GM12878 (cell line): ENCODE data around the gene C19orf73. TPM values are rescaled to one million over a fixed set of nuclear protein-coding genes. Genes with fewer than 3 reads are reported as not detected.

Experiments used
- BRCA1 ChIP-seq: IDR thresholded peaks from 2 replicates; pipeline ENCODE4 v1.6.1; 2011; ENCODE audit warnings: low read depth, low read length, improper control_type of control experiment
- CBFB ChIP-seq: IDR thresholded peaks from 2 replicates; pipeline ENCODE4 v1.6.1; 2016; ENCODE audit warnings: antibody characterized with exemption, low read depth
- CHD1 ChIP-seq: IDR thresholded peaks from 2 replicates; pipeline ENCODE4 v1.6.1; 2012; ENCODE audit warnings: low read depth, low read length, improper control_type of control experiment
- CUX1 ChIP-seq: IDR thresholded peaks from 2 replicates; pipeline ENCODE4 v1.6.1; 2012; ENCODE audit warnings: improper control_type of control experiment, low read depth, low read length; ENCODE audit not compliant: insufficient replicate concordance
- IKZF2 ChIP-seq, 2 experiments: fragments of 450-650 bp; IDR thresholded peaks; 2 replicates each; pipeline ENCODE4 v1.6.1; 2017; ENCODE audit warnings: mild to moderate bottlenecking in 2 of 2, moderate library complexity in 2 of 2
- MXI1 ChIP-seq: fragments of 150-350 bp; IDR thresholded peaks from 2 replicates; pipeline ENCODE4 v1.6.1; 2011; ENCODE audit warnings: low read depth, mild to moderate bottlenecking, inconsistent platforms, low read length, improper control_type of control experiment
- NR2C1 ChIP-seq: fragments of 450-650 bp; IDR thresholded peaks from 2 replicates; pipeline ENCODE4 v1.6.1; 2017; ENCODE audit warnings: antibody characterized with exemption, mild to moderate bottlenecking, moderate library complexity
- NRF1 ChIP-seq: conservative IDR thresholded peaks from 2 replicates; pipeline ENCODE4 v1.6.1; 2011; ENCODE audit warnings: mild to moderate bottlenecking, low read depth, low read length, improper control_type of control experiment
- RAD51 ChIP-seq: fragments of 450-650 bp; IDR thresholded peaks from 2 replicates; pipeline ENCODE4 v1.6.1; 2016; ENCODE audit warnings: moderate library complexity, mild to moderate bottlenecking, inconsistent platforms
- RCOR1 ChIP-seq: conservative IDR thresholded peaks from 2 replicates; pipeline ENCODE4 v1.6.1; 2012; ENCODE audit warnings: low read depth, low read length, improper control_type of control experiment
- RELB ChIP-seq: fragments of 450-650 bp; IDR thresholded peaks from 2 replicates; pipeline ENCODE4 v1.6.1; 2017; ENCODE audit warnings: low read depth, mild to moderate bottlenecking, moderate library complexity
- SREBF1 ChIP-seq: IDR thresholded peaks from 2 replicates; pipeline ENCODE4 v1.6.1; 2012; ENCODE audit warnings: mild to moderate bottlenecking, low read length
- SREBF2 ChIP-seq: IDR thresholded peaks from 2 replicates; pipeline ENCODE4 v1.6.1; 2012; ENCODE audit warnings: mild to moderate bottlenecking, low read length
- STAT3 ChIP-seq: IDR thresholded peaks from 2 replicates; pipeline ENCODE4 v1.6.1; 2011; ENCODE audit warnings: low read depth, low read length, improper control_type of control experiment
- SUPT20H ChIP-seq: IDR thresholded peaks from 2 replicates; pipeline ENCODE4 v1.6.1; 2011; ENCODE audit warnings: low read depth, mild to moderate bottlenecking, low read length, moderate library complexity, borderline replicate concordance; ENCODE audit not compliant: control insufficient read depth
- TCF12 ChIP-seq: IDR thresholded peaks from 2 replicates; pipeline ENCODE4 v1.6.1; 2011; ENCODE audit warnings: low read depth, mild to moderate bottlenecking, low read length
- TCF7 ChIP-seq: IDR thresholded peaks from 2 replicates; pipeline ENCODE4 v1.6.1; 2014; ENCODE audit warnings: antibody characterized with exemption, borderline replicate concordance
- ZBTB4 ChIP-seq: fragments of 450-650 bp; formaldehyde crosslinking; IDR thresholded peaks from 2 replicates; pipeline ENCODE4 v1.4.0; 2022; ENCODE audit warnings: mild to moderate bottlenecking, moderate library complexity
- ZNF217 ChIP-seq: fragments of 450-650 bp; IDR thresholded peaks from 2 replicates; pipeline ENCODE4 v1.6.1; 2017; ENCODE audit warnings: antibody characterized with exemption, mild to moderate bottlenecking
- polyA plus RNA-seq, 11 experiments: library from polyadenylated mRNA; depleted of rRNA in 4 of 11; unstranded in 6 of 11; stranded (reverse) in 5 of 11; fragments of >200 nt; fragmentation: Nextera tagmentation in 4 of 11; fragmentation: Illumina TruSeq in 1 of 11; extraction: Ambion mirVana in 4 of 11; extraction: Trizol in 1 of 11; gene quantifications; 1 replicate in 1 of 11; 2 replicates in 10 of 11; pipeline versions ENCODE4 v1.2.1 to v1.2.3, GENCODE V29; 2011 to 2016; ENCODE audit warnings: inconsistent platforms in 2 of 11, missing spikeins in 2 of 11, low read depth in 1 of 11
- total RNA-seq, 4 experiments: library from RNA; depleted of rRNA in 3 of 4; stranded (reverse); fragments of >200 nt in 3 of 4; fragmentation: Illumina TruSeq in 1 of 4; extraction: Trizol in 1 of 4; gene quantifications; 2 replicates each; pipeline versions ENCODE4 v1.2.1 to v1.2.3, GENCODE V29; 2013 to 2021

The C19orf73 gene
- total and polyA plus RNA-seq, 10 of the 15 experiments (the other 5 are each of a cell fraction or from before 2014, with no cell fraction given): 0.20 to 2.0 (median 0.80) TPM

- TF ChIP-seq TCF7: no peak
- peak; percentile 82 for TF ChIP-seq CBFB
- TF ChIP-seq NR2C1: peak; percentile 36
- TF ChIP-seq MXI1: peak; percentile 47
- TF ChIP-seq STAT3: no peak
- peak; percentile 94 for TF ChIP-seq RCOR1
- no peak for TF ChIP-seq SUPT20H
- TF ChIP-seq RAD51: no peak
- TF ChIP-seq SREBF2: no peak
- TF ChIP-seq ZBTB4 (CRISPR knock-in tag): no peak
- 0 out of 2 replicates have a peak, but pooled peaks have one; percentile 44 for TF ChIP-seq ZNF217
- TF ChIP-seq RELB: peak; percentile 64
- TF ChIP-seq CUX1: peak; percentile 55
- TF ChIP-seq IKZF2 (IDR thresholded peaks at IDR 0.05): peak in 1 of 2 experiments; percentile 52; a peak in 1 of 4 replicates
- no peak for TF ChIP-seq TCF12
- no peak for TF ChIP-seq CHD1
- no peak for TF ChIP-seq SREBF1
- peak; percentile 74 for TF ChIP-seq BRCA1
- TF ChIP-seq NRF1: peak; percentile 90
These were observed 33.7 kb downstream of the C19orf73 start, which contains the start of gene SNRNP70 (continued) for GRCh38 chr19:49085020-49085867.
